BJ (cell line): ENCODE measurements around the gene DTHD1. TPM values are rescaled to one million over a fixed set of nuclear protein-coding genes. Genes with fewer than 3 reads are reported as not detected.

Source experiments
- CTCF ChIA-PET: fragments of 350-600 bp; formaldehyde crosslinking; extraction: SDS; loops from one replicate; lab custom pipeline; 2021; ENCODE audit warnings: antibody characterized with exemption, inconsistent platforms; lab: Yijun Ruan, JAX
- POLR2A ChIA-PET: fragments of 300-600 bp; sonication (Branson Sonifier 250); formaldehyde crosslinking; extraction: SDS; loops from one replicate; lab custom pipeline; 2021; ENCODE audit warnings: antibody characterized with exemption; lab: Charles Lee
- DNase-seq: peaks from one replicate; pipeline ENCODE4 v3.0.0-alpha.2; 2011; ENCODE audit warnings: low read depth
- H3K27me3 ChIP-seq: 2 replicates; pipeline ENCODE4 v1.6.0; 2011; ENCODE audit warnings: low read length; ENCODE audit not compliant: control insufficient read depth, insufficient read depth
- H3K36me3 ChIP-seq: 2 replicates; pipeline ENCODE4 v1.5.1; 2011; ENCODE audit warnings: low read length; ENCODE audit not compliant: control insufficient read depth, insufficient read depth
- H3K4me3 ChIP-seq: 2 replicates; pipeline ENCODE4 v1.5.1; 2011; ENCODE audit warnings: low read depth, mild to moderate bottlenecking, control low read depth, low read length
- CTCF ChIP-seq: IDR thresholded peaks from 2 replicates; pipeline ENCODE4 v1.5.1; 2011; ENCODE audit warnings: low read depth, mild to moderate bottlenecking, control low read depth, inconsistent platforms, low read length, moderate library complexity; ENCODE audit not compliant: insufficient read depth
- polyA plus RNA-seq: library from polyadenylated mRNA; depleted of rRNA; stranded (reverse); fragments of >200 nt; gene quantifications from 2 replicates; pipeline ENCODE4 v1.2.3, GENCODE V29; 2011

The DTHD1 gene
- polyA plus RNA-seq, 1 experiment, result not detected

GRCh38 chr4:36353998-36354397 lies 72.6 kb downstream of the DTHD1 start:
- ChIA-PET CTCF (no interaction called here), POLR2A (no interaction called here)
- no peak for DNase-seq

GRCh38 chr4:36358173-36358572 lies 76.8 kb downstream of the DTHD1 start:
- Histone ChIP-seq H3K36me3 (no peaks in the 10 kb centered on the region), H3K4me3 (no peak overlapping the region), H3K27me3 (no peaks in the 10 kb centered on the region)
- CTCF ChIA-PET, result interaction anchor here (0.9 to 1.3 kb wide), 2 partner anchors 9 to 17 kb away, joined by 3 read pairs; no protein-coding TSS in a partner anchor
- TF ChIP-seq CTCF, result no peak
- POLR2A ChIA-PET, result no interaction called here
- no peak for DNase-seq

More at GRCh38 chr4:36353998-36354397, 72.6 kb downstream of the DTHD1 start:
- Histone ChIP-seq H3K4me3 (no peak overlapping the region), H3K27me3 (no peaks in the 10 kb centered on the region), H3K36me3 (no peaks in the 10 kb centered on the region)
- no peak for TF ChIP-seq CTCF

- Histone ChIP-seq H3K36me3 (no peaks in the 10 kb centered on the region), H3K27me3 (no peaks in the 10 kb centered on the region), H3K4me3 (no peak overlapping the region)
- DNase-seq, result no peak
- no peak for TF ChIP-seq CTCF
- POLR2A ChIA-PET, result no interaction called here
- CTCF ChIA-PET, result no interaction called here
These were observed 79.3 kb downstream of the DTHD1 start for GRCh38 chr4:36360755-36361154.

GRCh38 chr4:36363024-36363423 lies 81.6 kb downstream of the DTHD1 start:
- no peak for TF ChIP-seq CTCF
- ChIA-PET POLR2A (no interaction called here), CTCF (no interaction called here)
- H3K36me3 ChIP-seq, result no peaks in the 10 kb centered on the region
- no peak for DNase-seq
- H3K27me3 ChIP-seq, result no peaks in the 10 kb centered on the region
- no peak overlapping the region for H3K4me3 ChIP-seq

- DNase-seq, result no peak
- ChIA-PET POLR2A (no interaction called here), CTCF (interaction anchor here (0.6 kb wide), 1 partner anchor 17 kb away, joined by 3 read pairs; no protein-coding TSS in a partner anchor)
- TF ChIP-seq CTCF, result no peak
- Histone ChIP-seq H3K27me3 (no peaks in the 10 kb centered on the region), H3K4me3 (no peak overlapping the region), H3K36me3 (no peaks in the 10 kb centered on the region)
These were observed 93.6 kb downstream of the DTHD1 start for GRCh38 chr4:36374836-36375511.
